Left lung (tissue), 10 donors: ENCODE data around the gene TMEM182. TPM values are rescaled to one million over a fixed set of nuclear protein-coding genes. Genes with fewer than 3 reads are reported as not detected.

Experiments used
- ATAC-seq: fragments of 200-7000 bp; cut with Tn5 transposase; one replicate; pipeline ENCODE4 v1.9.1; 2020; ENCODE audit warnings: moderate library complexity
- DNase-seq, 4 donors: peaks; one replicate each; pipeline ENCODE4 v3.0.0-alpha.2; 2013 to 2020
- H3K27ac ChIP-seq, 2 donors: fragments of 200-600 bp; sonication (generic) in 1 of 2; one replicate each; pipeline versions ENCODE4 v1.5.0 to v1.8.0; 2020 to 2021
- H3K27me3 ChIP-seq, 2 donors: fragments of 200-600 bp; sonication (generic) in 1 of 2; one replicate each; pipeline versions ENCODE4 v1.5.0 to v1.8.0; 2020 to 2021
- H3K36me3 ChIP-seq, 2 donors: fragments of 200-600 bp; sonication (generic) in 1 of 2; one replicate each; pipeline versions ENCODE4 v1.5.0 to v1.8.0; 2020 to 2021
- H3K4me1 ChIP-seq, 2 donors: fragments of 200-600 bp; one replicate each; pipeline ENCODE4 v1.8.0; 2021
- H3K4me3 ChIP-seq, 2 donors: fragments of 200-600 bp; sonication (generic) in 1 of 2; one replicate each; pipeline versions ENCODE4 v1.5.0 to v1.8.0; 2020 to 2021; ENCODE audit warnings: mild to moderate bottlenecking in 1 of 2
- H3K9me3 ChIP-seq, 2 donors: fragments of 200-600 bp; sonication (generic) in 1 of 2; one replicate each; pipeline versions ENCODE4 v1.5.0 to v1.8.0; 2020 to 2021
- CTCF ChIP-seq, 2 donors: fragments of 200-600 bp; sonication (generic) in 1 of 2; IDR thresholded peaks; one replicate each; pipeline versions ENCODE4 v1.5.0 to v1.8.0; 2021; ENCODE audit warnings: antibody characterized with exemption in 2 of 2
- intact Hi-C, 2 donors: fragments of 100-400 bp; cut with DNase I; formaldehyde crosslinking; loops; one replicate each; pipeline versions ENCODE4 v1.11.2 to v1.14.2; 2022
- polyA plus RNA-seq, 6 donors: library from polyadenylated mRNA; unstranded; fragments of 120-200 nt; gene quantifications; one replicate each; pipeline ENCODE4 v1.2.1, GENCODE V29; 2013; ENCODE audit not compliant: insufficient read length in 6 of 6
- total RNA-seq, 2 donors: library from RNA; stranded (reverse); fragmentation: NEBNext Ultra II Directional; extraction: Animal tissue kit (Norgen Biotek cat#: 25700); gene quantifications; one replicate each; pipeline ENCODE4 v1.2.1, GENCODE V29; 2021
- donor health status: DM: no; HTN: yes; CAD: no.
- donor health status: DM: no; HTN: no; CAD: no.

TMEM182 gene
- total and polyA plus RNA-seq, 8 donors, result 3.4 to 10.9 (median 8.6) TPM

GRCh38 chr2:102797486-102797885, 35.7 kb downstream of the TMEM182 start:
- H3K9me3 ChIP-seq, result peaks cover 0 to 32% of the 10 kb centered on the region in 2 donors
- intact Hi-C loops, result no loop called here
- no peak overlapping the region for H3K27ac ChIP-seq
- ATAC-seq, result no peak
- DNase-seq, result no peak
- H3K36me3 ChIP-seq, result peaks cover 0 to 14% of the 10 kb centered on the region in 2 donors
- TF ChIP-seq CTCF (IDR thresholded peaks at IDR 0.05), result no peak
- H3K27me3 ChIP-seq, result no peaks in the 10 kb centered on the region
- H3K4me3 ChIP-seq, result no peak overlapping the region
- H3K4me1 ChIP-seq, result no peaks in the 10 kb centered on the region

DNA sequence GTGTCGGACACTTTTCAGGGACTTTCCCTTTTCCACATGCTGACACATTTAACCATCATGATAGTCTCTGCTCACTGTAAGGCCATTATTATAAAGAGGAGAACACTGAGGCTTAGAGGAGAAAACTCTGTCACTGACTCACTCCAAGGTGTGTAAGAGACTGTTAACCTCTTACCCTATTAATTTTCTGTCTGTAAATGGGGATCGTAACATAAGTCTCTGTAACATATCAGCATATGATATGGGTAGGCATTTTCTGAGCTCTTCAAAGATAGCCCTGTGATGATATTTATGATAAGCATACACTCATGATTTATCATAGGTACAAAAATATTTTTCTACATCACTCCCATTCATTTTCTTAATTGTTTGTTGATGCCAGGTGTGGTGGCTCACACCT, 36.4 kb downstream of the TMEM182 start:
- peaks cover 0 to 14% of the 10 kb centered on the region in 2 donors for H3K36me3 ChIP-seq
- H3K4me3 ChIP-seq, result no peak overlapping the region
- peaks cover 0 to 32% of the 10 kb centered on the region in 2 donors for H3K9me3 ChIP-seq
- intact Hi-C loops, result no loop called here
- H3K27me3 ChIP-seq, result no peaks in the 10 kb centered on the region
- DNase-seq (no peak), ATAC-seq (no peak)
- no peaks in the 10 kb centered on the region for H3K4me1 ChIP-seq
- no peak for TF ChIP-seq CTCF (IDR thresholded peaks at IDR 0.05)
- no peak overlapping the region for H3K27ac ChIP-seq

GRCh38 chr2:102801098-102801718, 39.4 kb downstream of the TMEM182 start:
- no peak for DNase-seq
- ATAC-seq, result no peak
- no peak for TF ChIP-seq CTCF (IDR thresholded peaks at IDR 0.05)
- Histone ChIP-seq H3K9me3 (peaks cover 0 to 35% of the 10 kb centered on the region in 2 donors), H3K27me3 (no peaks in the 10 kb centered on the region), H3K27ac (no peak overlapping the region), H3K4me1 (no peaks in the 10 kb centered on the region), H3K4me3 (no peak overlapping the region), H3K36me3 (peaks cover 0 to 14% of the 10 kb centered on the region in 2 donors)
- intact Hi-C loops, result loop anchor here in 1 of 2 donors (5.0 kb wide), 1 partner anchor 49 kb away; no protein-coding TSS in a partner anchor

- ATAC-seq, result no peak
Observed at GRCh38 chr2:102801858-102802699, 40.2 kb downstream of the TMEM182 start.

More at GRCh38 chr2:102801858-102802699, 40.2 kb downstream of the TMEM182 start:
- DNase-seq, result no peak
- peaks cover 0 to 35% of the 10 kb centered on the region in 2 donors for H3K9me3 ChIP-seq
- H3K36me3 ChIP-seq, result peaks cover 0 to 14% of the 10 kb centered on the region in 2 donors
- H3K27me3 ChIP-seq, result no peaks in the 10 kb centered on the region
- H3K27ac ChIP-seq, result no peak overlapping the region
- H3K4me1 ChIP-seq, result no peaks in the 10 kb centered on the region
- intact Hi-C loops, result loop anchor here in 1 of 2 donors (5.0 kb wide), 1 partner anchor 50 kb away; no protein-coding TSS in a partner anchor
- H3K4me3 ChIP-seq, result no peak overlapping the region
- no peak for TF ChIP-seq CTCF (IDR thresholded peaks at IDR 0.05)
